GM18868 (cell line): ENCODE data around the gene USP34.

Source experiments
- ATAC-seq: cut with Tn5 transposase; IDR thresholded peaks from one replicate; pipeline ENCODE4 v1.9.1; 2021; ENCODE audit warnings: mild to moderate bottlenecking, moderate library complexity; ENCODE audit not compliant: unreplicated experiment

The USP34 gene

DNA sequence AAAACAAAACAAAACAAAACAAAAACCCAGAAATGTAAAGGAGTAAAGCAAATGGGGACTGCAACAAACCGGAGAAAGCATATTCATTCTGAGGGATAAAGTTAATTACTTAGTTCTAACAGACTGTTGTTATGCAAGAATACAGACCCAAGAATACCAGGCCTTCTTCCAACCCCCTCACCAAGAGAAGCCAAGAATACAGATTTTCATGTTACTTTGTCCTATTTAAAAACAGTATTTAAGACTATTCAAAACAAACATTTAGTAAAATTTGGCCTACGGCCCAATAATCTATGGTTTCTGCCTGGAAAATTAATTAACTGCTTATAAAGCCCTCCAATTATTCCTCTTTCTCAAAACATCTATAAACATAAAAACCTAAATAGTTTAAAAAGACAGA, 91.4 kb downstream of the USP34 start:
- ATAC-seq, result no peak

DNA sequence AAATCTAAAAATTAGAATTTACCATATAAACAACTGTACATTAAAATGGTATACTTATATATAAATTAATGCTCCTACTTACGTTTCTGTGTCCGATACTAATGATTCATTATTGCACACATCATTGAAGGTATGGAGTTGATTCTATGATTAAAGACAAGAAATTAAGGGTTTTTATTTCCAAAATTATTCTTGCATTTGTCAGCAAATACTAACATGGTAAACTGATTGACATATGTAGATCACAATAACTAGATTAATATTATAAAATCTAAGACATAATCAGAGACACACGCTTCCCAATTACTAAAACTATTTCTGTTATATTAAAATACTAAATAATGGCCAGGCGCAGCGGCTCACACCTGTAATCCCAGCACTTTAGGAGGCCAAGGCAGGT, 92.6 kb downstream of the USP34 start:
- ATAC-seq, result no peak

DNA sequence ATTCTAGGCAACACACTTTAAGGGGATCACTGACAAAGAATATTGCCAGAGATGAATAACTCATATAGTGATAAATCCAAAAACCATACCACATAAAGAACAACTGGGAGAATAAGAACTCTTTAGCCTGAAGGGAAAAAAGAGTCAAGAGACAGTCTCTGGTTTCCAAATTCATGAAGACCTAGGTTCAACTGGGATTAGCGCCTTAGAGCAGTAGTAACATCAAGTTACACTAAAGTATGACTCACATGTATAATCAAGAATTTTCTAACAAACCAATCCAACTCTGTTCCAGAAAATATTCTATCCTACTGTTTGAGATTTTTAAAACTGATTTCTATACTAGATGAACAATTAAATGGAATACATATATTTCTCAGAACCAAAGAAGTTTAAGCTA, 93.8 kb downstream of the USP34 start:
- ATAC-seq, result no peak

DNA sequence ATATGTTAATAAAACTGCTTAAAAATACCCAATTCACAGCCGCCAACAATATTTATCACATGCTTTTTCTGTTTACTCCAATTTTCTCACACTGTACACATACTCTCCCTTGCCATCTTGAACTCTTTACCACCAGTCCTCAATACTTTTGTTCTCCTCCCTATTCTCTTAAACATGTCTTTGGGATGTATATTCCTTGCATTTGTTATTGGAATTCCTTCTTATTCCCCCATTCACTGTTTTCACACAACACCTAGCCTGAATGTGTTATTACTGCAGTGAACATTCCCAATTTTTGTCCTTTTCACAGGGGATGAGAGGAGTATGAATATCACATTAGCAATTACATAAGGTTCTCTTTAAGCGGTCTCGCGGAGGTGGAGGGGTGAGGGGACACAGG, 94.7 kb downstream of the USP34 start:
- no peak for ATAC-seq

DNA sequence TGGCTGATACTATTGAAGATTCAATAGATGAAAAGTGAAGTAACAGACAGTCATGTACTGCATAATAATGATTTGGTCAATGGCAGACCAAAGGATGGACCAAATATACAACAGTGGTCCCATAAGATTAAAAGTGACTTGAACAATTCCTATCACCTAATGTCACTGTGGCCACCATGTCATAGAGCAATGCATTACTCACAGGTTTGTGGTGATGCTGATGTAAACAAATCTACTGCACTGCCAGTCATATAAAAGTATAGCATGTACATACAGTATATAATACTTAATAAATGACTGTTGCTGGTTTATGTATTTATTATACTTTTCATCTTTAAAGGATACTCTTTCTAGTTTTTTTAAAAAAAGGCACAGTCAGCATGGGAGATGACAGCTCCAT, 99.9 kb downstream of the USP34 start:
- ATAC-seq, result no peak

DNA sequence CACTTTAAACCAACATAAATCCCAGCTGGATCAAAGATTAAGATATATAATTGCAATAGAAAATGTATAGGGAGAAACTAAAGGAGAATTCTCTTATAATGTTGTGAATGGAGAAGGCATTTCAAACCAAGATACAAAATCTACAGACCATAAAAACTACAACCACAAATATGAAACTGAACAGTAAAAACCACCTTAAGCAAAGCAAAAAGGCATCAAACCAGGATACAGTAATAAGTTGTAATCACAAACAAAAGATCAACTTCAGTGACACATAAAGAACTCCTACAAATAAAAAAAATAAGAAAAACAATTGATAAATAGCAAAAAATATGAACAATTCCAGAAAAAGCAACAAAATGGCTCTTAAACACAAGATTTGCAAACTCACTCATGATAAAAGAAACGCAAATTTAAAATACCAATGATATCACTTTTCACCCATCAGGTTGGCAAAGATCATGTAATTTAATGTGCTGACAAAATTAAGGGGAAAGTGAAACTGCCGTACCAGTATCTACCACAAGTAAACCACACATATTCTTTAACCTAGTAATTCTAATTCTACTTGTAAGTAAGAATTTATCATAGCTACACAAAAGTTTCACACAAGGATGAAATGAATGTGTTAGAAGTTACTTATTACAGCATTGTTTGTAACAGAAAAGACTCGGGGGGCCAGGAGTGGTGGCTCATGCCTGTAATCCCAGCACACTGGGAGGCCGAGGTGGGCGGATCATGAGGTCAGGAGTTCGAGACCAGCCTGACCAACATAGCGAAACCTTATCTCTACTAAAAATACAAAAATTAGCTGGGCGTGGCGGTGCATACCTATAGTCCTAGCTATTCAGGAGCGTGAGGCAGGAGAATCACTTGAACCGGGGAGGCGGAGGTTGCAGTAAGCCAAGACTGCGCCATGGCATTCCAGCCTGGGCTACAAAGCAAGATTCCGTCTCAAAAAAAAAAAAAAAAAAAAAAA, 101.9 kb downstream of the USP34 start:
- no peak for ATAC-seq

DNA sequence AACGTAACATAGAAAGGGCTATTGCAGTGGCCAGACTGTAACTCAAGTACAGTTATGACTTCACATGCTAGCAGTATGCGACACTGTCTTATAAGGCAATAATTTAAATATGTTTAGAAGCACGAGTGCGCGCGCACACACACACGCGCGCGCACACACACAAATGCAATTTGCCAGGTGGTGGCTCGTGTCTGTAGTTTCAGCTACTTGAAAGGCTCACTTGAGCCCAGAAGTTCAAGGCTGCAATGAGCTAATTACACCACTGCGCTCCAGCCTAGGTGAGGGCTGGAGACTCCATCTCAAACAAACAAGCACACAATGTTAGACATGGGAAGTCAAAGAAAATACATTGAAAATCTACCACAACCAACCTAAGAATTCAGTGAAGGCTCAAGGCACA, 103.7 kb downstream of the USP34 start:
- ATAC-seq, result no peak

DNA sequence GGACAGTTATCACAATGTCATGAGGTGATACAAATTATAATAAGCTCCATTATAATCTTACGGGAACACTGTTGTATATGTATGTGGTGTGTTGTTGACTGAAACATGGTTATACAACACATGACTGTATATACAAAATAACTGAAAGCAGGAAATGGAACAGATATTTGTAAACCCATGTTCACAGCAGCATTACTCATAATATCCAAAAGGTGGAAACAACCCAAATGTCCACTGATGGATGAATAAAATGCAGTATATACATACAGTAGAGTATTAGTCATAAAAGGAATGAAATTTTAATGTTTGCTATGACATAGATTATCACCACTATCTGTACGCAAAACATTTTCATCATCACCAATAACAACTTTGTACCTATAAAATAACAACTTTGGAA, 107.3 kb downstream of the USP34 start:
- no peak for ATAC-seq

DNA sequence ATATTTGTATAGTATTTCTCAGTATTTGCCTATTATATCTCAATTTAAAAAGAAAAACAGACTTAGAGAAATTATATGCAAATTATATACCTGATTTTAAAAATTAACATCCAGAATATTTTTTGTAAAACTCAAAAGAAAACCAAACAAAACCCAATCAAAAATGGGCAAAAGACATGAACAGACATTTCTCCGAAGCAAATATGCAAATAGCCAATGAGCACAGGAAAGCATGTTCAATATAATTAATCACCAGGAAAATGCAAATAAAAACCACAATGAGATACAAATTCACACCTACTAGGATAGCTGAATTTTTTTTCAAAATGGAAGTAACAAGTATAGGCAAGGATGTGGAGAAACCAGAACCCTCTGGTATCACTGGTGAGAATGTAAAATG, 108.0 kb downstream of the USP34 start:
- ATAC-seq, result no peak

DNA sequence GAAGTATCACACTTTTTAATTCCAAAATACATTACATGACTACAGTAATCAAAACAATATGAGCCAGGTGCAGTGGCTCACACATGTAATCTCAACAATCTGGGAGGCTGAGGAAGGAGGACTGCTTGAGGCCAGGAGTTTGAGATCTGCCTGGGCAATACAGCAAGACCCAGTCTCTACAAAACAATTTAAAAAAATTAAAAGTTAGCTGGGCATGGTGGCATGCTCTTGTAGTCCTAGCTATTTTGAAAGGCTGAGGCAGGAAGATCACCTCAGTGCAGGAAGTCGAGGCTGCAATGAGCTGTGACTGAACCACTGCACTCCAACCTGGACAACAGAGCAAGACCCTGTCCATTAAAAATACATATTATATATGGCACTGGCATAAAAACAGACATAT, 109.8 kb downstream of the USP34 start:
- no peak for ATAC-seq

DNA sequence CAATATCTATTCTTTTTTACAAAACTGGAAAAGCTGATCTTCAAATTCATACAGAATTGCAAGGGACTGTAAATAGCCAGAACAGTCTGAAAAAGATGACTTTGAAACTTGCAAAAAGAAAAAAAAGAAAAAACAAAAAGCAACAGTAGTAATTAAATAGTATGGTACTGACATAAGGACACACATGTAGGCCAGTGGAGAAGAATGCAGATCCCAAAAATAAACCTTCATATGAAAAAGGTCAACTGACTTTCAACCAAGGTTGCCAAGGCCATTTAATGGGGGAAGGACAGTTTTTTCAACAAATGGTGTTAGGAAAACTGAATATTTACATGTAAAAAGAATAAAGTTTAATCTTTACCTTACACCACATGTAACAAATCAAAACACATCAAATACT, 111.8 kb downstream of the USP34 start:
- no peak for ATAC-seq

DNA sequence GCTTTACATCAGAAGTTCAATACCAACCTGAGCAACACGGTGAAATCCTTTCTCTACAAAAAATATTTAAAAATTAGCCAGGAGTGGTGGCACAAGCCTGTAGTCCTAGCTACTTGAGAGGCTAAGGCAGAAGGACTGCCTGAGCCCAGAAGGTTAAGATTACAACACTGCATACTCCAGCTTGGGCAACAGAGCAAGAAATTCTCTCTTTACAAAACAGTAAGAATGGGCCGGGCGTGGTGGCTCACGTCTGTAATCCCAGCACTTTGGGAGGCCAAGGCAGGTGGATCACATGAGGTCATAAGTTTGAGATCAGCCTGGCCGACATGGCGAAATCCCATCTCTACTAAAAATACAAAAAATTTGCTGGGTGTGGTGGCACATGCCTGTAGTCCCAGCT, 113.2 kb downstream of the USP34 start:
- no peak for ATAC-seq

DNA sequence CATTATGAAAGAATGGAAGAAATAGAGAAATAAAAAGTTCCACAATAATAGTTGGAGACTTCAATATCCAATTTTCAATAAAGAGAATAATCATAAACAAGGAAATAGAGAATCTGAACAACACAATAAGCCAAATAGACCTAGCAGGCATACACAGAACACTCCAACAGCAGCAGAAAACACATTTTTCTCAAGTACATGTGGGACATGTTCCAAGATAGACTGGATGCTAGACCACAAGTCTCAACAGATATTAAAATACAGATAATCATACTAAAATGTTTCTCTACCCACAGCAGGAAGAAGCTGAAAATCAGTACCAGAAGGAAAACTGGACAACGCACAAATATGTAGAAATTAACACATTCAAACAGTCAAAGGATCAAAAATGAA, 113.9 kb downstream of the USP34 start:
- ATAC-seq, result no peak

DNA sequence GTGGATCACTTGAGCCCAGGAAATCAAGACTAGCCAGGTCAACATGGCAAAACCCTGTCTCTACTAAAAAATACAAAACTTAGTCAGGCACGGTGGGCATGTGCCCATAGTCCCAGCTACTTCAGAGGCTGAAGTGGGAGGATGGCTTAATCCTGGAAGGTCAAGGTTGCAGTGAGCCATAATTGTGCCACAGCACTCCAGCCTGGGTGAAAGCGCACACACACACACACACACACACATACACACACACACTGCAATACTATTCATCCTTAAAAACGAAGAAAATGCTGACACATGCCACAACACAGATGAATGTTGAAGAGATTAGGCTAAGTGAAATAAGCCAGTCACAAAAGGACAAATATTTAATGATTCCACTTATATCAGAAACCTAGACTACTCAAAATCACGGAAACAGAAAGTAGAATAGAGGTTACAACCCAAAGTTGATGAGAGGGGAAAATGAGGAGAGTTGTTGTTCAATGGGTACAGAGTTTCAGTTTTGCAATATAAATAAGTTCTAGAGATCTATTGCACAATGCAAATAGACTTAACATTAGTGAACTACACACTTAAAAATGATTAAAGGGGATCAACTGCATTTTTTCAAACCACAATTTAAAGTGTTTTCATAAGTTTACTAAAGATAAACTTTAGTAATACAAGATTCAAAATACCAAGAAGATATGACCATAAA, 114.5 kb downstream of the USP34 start:
- ATAC-seq, result peak; percentile 45

DNA sequence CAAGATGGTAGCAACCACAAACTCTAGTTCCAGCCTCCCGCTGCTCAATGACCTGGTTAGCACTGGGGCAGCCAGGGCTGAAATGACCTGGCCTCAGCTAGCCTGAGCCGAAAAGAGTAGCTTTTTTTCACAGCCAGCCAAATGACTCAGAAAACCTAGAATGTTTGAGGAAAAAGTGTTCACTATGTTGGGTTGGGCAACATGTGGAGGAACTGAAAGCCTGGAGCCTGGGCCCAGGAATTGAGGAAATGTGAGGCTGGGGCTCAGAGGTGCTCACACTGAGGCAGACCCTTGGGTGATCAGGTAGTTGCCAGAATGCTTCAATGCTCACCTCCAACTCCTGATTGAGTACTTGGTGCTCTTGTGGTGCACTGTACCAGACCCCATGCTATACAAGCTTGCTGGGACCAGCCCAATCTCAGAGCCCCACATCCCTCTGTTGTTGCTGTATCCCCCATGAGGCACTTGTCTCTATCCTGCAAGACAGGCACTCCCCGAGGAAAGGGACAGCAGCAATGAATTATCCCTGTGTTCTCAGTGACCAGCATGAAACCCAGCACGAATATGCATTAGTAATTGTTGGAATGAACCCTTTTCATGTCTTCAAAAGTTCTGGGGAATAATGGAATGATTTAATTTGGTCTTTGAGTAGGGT, 116.2 kb downstream of the USP34 start:
- ATAC-seq, result no peak

DNA sequence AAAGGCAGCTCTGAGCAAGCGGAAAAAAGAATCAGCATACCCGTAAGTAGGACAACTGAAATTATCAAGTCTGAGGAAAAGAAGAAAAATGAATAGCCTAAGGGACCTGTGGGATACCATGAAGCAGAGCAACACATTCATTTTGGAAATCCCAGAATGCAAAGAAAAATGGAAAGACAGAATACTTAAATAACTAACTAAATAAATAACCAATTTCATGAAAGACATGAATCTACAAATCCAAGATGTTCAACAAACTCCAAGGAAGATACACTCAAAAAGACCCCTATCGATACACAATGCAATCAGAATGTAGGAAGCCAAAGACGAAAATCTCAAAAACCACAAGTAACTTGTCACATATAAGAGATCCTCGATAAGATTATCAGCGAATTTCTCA, 117.0 kb downstream of the USP34 start:
- no peak for ATAC-seq

DNA sequence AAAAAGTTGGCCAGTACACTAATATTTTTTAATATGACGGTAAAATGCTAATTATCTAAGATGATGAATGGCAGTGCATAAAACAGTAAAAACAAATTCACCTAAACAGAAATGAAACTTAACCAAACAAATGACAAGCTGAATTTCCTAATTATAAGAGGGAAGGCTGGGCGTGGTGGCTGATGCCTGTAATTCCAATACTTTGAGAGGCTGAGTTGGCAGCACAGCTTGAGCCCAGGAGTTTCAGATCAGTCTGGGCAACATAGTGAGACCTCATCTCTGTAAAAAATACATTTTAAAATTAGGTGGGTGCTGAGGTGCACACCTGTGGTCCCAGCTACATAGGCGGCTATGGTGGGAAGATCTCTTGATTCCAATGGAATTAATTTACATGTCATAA, 120.1 kb downstream of the USP34 start:
- ATAC-seq, result no peak

DNA sequence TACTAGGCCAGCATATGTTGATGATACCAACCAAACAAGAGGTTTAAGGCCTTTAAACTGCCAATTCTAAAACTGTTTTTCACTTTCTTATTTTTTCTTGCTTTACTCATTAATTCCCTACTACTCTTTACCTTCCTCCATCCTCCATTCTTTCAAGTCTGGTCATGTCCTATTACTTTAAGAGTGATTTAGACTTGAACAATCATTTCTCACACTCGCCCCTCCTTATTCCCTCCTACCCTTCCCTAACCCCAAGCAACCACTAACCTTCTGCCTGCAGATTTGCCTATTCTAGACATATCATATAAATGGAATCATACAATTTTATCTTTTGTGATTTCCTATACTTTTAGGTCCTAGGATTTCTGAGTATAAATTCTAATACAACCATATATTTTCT, 127.7 kb downstream of the USP34 start:
- ATAC-seq, result no peak

DNA sequence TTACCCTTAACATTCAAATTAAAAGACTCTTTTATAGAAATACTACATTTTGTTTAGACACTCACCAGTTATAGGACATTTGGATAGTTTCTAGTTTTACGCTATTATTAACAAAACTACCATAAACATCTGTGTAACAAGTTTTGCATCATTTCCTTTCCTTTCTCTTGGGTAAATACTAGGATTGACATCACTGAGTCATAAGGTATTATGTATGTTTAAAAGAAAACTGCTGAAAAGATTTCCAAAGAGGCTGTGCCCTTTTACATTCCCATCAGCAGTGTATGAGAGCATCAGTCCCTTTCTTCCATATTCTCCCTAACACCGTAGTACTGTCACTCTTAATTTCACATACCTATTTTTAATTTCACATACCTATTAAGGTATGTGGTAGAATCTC, 130.6 kb downstream of the USP34 start:
- no peak for ATAC-seq

DNA sequence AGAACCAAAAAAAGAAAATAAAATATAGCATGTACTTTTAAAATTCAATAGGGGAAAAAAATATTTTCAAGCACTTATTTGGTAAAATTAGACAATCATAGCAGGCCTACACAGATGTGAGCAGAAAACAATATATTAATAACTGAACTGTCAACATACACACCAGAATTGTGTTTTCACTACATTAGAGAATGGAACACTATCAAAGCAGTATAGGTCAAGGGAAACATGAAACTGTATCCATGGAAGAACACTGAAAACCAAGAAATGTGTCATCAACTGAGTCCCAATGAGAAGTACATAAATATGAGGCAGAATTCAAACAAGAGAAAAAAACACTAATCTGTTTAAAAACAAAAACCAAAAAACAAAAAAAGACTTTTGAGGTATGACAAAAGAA, 132.4 kb downstream of the USP34 start:
- no peak for ATAC-seq

DNA sequence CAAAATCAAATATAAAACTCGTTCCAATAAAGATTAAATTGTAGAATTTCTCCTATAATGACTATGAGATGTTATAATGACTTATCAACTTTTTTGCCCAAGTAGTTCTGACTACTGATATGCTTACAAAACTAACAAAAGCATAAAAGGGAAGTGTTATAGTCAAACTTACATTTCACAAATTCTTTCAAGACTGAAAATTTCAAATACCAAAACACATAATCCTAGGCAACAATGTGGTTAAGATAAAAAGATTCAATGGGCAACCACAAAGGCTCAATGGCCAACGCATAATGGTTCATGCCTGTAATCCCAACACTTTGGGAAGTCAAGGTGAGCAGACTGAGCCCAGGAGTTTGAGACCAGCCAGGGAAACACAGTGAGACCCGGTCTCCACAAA, 135.7 kb downstream of the USP34 start:
- no peak for ATAC-seq

DNA sequence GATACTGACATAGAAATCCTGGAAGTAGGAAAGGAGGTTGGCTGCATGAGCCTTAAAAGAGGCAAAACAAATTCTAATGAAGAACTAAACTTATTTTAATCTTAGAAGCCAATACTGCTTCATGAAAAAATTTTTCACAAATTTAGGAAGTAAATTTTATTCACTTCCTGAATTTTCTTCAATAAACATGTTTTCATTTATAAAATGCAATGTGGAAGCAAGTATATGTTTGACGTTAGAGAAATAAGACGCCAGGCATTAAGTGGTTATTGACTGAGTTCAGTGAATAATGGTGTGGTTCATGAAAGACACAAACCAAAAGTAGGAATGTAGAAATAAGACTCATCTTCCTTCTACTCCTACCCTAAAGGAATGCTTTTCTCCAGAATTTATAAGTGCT, 136.4 kb downstream of the USP34 start:
- no peak for ATAC-seq
